Adrenal gland (tissue), 12 donors: ENCODE results near the gene PCLO. TPM values are rescaled to one million over a fixed set of nuclear protein-coding genes. Genes with fewer than 3 reads are reported as not detected.

Experiments used
- DNase-seq, 7 donors: peaks; one replicate each; pipeline ENCODE4 v3.0.0-alpha.2; 2019 to 2020
- H3K27ac ChIP-seq, 5 donors: fragments of 200-600 bp; sonication (generic) in 4 of 5; 1 replicate in 3 of 5; 2 replicates in 2 of 5; pipeline versions ENCODE4 v1.5.1 to v1.8.0; 2016 to 2020; ENCODE audit warnings: mild to moderate bottlenecking in 1 of 5
- H3K27me3 ChIP-seq: fragments of 200-600 bp; 2 replicates; pipeline ENCODE4 v1.8.0; 2021
- H3K36me3 ChIP-seq, 2 donors: fragments of 200-600 bp; replicated peaks in 1 of 2; 1 replicate in 1 of 2; 2 replicates in 1 of 2; pipeline versions ENCODE4 v1.5.1 to v1.8.0; 2018 to 2022
- H3K4me1 ChIP-seq, 2 donors: fragments of 200-600 bp; replicated peaks in 1 of 2; 1 replicate in 1 of 2; 2 replicates in 1 of 2; pipeline versions ENCODE4 v1.5.1 to v1.8.0; 2018 to 2021
- H3K4me3 ChIP-seq, 4 donors: fragments of 200-600 bp; sonication (generic) in 3 of 4; one replicate each; pipeline ENCODE4 v1.5.1; 2016 to 2018
- H3K9me3 ChIP-seq, 3 donors: fragments of 200-600 bp; sonication (generic) in 1 of 3; replicated peaks in 1 of 3; 1 replicate in 2 of 3; 2 replicates in 1 of 3; pipeline versions ENCODE4 v1.5.1 to v1.8.0; 2016 to 2021
- POLR2A ChIP-seq, 2 donors: fragments of 450-650 bp; IDR thresholded peaks; one replicate each; pipeline ENCODE4 v1.6.1; 2017; ENCODE audit warnings: antibody characterized with exemption in 2 of 2, mild to moderate bottlenecking in 2 of 2, moderate library complexity in 1 of 2
- WGBS, 4 donors: extraction: QIAGEN DNeasy Blood & Tissue Kit in 2 of 4; methylation state at CpG; one replicate each; pipeline versions ENCODE4 v1.1.5 to v1.1.7; 2013 to 2017; 5-methylcytosine and 5-hydroxymethylcytosine counted together
- intact Hi-C, 2 donors: fragments of 100-400 bp; cut with DNase I; formaldehyde crosslinking; loops; one replicate each; pipeline versions ENCODE4 v1.14.1 to v1.15.0; 2022 to 2023
- polyA plus RNA-seq, 3 donors: library from polyadenylated mRNA; stranded (reverse); fragments of 200-250 nt in 2 of 3; fragments of 350-450 nt in 1 of 3; fragmentation: Illumina TruSeq in 1 of 3; extraction: RNeasy Lipid Tissue Mini Kit (QIAGEN cat#74804) in 1 of 3; gene quantifications; one replicate each; pipeline ENCODE4 v1.2.3, GENCODE V29; 2013 to 2014
- total RNA-seq, 9 donors: library from RNA; depleted of rRNA in 4 of 9; stranded (reverse); fragments of >200 nt in 4 of 9; fragments of 120-200 nt in 1 of 9; fragmentation: NEBNext Ultra II Directional in 1 of 9; extraction: Animal tissue kit (Norgen Biotek cat#: 25700) in 1 of 9; gene quantifications; one replicate each; pipeline versions ENCODE4 v1.1.0 to v1.2.4, GENCODE V29; 2013 to 2023
- TF ChIP-seq, protein P1 (sequence below), 6 experiments: fragments of 450-650 bp in 4 of 6; fragments of 200-600 bp in 2 of 6; sonication (generic) in 1 of 6; IDR thresholded peaks; 1 replicate in 5 of 6; 2 replicates in 1 of 6; pipeline versions ENCODE4 v1.5.1 to v1.8.0; 2016 to 2021; ENCODE audit warnings: antibody characterized with exemption in 6 of 6, mild to moderate bottlenecking in 2 of 6, moderate library complexity in 1 of 6
- donor health status: healthy with polysubstance abuse.
- donor health status: Bipolar disorder and iron deficiency.
- donor health status: DM: yes; HTN: yes; CAD: no.
- donor health status: DM: no; HTN: no; CAD: no.
- donor health status: DM: no; HTN: no; CAD: no.
- donor health status: DM: yes; HTN: yes; CAD: no.

PCLO gene
- total and polyA plus RNA-seq, 12 donors: 1.8 to 17.1 (median 9.6) TPM

DNA sequence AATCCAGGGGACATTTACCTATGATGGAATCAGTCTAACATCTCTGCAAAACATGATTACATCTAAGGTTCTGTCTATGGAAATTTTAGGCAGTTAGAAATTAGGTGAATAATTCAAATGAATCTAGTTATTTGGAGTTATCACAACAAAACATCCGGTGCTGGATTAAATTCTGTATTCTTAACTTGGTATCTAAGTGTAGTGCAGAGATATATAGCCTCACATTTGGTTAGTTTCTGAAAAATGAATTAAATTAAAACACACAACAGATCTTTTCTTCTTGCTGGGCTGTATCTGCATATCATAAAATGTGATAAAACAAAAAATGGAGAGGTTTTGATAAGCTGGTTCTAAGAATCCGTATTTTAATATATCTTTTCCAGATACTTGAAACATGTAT, 354.1 kb downstream of the PCLO start:
- Histone ChIP-seq H3K27me3 (no peaks in the 10 kb centered on the region), H3K27ac (no peak overlapping the region), H3K9me3 (peaks cover 0 to 2% (median 0%) of the 10 kb centered on the region in 3 donors), H3K4me1 (no peaks in the 10 kb centered on the region), H3K4me3 (no peak overlapping the region), H3K36me3 (no peaks in the 10 kb centered on the region)
- intact Hi-C loops: no loop called here
- TF ChIP-seq, protein P1, sequence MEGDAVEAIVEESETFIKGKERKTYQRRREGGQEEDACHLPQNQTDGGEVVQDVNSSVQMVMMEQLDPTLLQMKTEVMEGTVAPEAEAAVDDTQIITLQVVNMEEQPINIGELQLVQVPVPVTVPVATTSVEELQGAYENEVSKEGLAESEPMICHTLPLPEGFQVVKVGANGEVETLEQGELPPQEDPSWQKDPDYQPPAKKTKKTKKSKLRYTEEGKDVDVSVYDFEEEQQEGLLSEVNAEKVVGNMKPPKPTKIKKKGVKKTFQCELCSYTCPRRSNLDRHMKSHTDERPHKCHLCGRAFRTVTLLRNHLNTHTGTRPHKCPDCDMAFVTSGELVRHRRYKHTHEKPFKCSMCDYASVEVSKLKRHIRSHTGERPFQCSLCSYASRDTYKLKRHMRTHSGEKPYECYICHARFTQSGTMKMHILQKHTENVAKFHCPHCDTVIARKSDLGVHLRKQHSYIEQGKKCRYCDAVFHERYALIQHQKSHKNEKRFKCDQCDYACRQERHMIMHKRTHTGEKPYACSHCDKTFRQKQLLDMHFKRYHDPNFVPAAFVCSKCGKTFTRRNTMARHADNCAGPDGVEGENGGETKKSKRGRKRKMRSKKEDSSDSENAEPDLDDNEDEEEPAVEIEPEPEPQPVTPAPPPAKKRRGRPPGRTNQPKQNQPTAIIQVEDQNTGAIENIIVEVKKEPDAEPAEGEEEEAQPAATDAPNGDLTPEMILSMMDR (IDR thresholded peaks at IDR 0.05): no peak
- TF ChIP-seq POLR2A (IDR thresholded peaks at IDR 0.05): no peak
- 65 to 83% (median 68%) methylated on average over 2 of the region's 2 CpGs for WGBS, 4 donors
- no peak for DNase-seq

DNA sequence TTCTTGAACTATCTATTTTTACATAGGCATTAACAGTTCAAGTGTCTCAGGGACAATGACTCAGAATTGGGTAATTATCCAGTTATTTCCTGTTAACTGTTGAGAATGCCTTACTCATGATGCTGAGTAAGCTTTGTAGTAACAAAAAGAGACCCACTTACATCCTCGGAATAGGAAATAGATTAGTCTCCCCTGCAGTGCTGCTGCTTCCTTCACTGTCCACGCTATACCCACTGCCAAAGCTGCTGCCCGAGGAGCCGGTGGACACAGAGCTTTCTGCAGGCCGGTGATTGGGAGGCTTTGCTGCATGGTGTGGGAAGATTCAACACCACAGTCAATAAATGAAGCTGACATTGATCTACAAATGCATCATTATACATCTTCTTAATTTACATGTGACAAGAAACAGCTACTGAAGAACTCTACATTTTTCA, 357.1 kb downstream of the PCLO start:
- no peaks in the 10 kb centered on the region for H3K27me3 ChIP-seq
- H3K27ac ChIP-seq: no peak overlapping the region
- no peak overlapping the region for H3K4me3 ChIP-seq
- TF ChIP-seq, protein P1 (IDR thresholded peaks at IDR 0.05): no peak
- no peak for TF ChIP-seq POLR2A (IDR thresholded peaks at IDR 0.05)
- intact Hi-C loops: no loop called here
- WGBS, 4 donors: 45 to 63% (median 50%) methylated on average over 5 of the region's 5 CpGs
- H3K4me1 ChIP-seq: no peaks in the 10 kb centered on the region
- no peak for DNase-seq
- no peaks in the 10 kb centered on the region for H3K36me3 ChIP-seq
- no peaks in the 10 kb centered on the region for H3K9me3 ChIP-seq

GRCh38 chr7:82803411-82803810, 359.3 kb downstream of the PCLO start:
- no peaks in the 10 kb centered on the region for H3K4me1 ChIP-seq
- 69 to 75% (median 71%) methylated on average over 2 of the region's 2 CpGs for WGBS, 4 donors
- H3K36me3 ChIP-seq: no peaks in the 10 kb centered on the region
- H3K27me3 ChIP-seq: no peaks in the 10 kb centered on the region
- intact Hi-C loops: no loop called here
- no peaks in the 10 kb centered on the region for H3K9me3 ChIP-seq
- no peak for DNase-seq
- H3K27ac ChIP-seq: no peak overlapping the region
- TF ChIP-seq POLR2A (IDR thresholded peaks at IDR 0.05): no peak
- TF ChIP-seq, protein P1 (IDR thresholded peaks at IDR 0.05): no peak
- no peak overlapping the region for H3K4me3 ChIP-seq

- Histone ChIP-seq H3K36me3 (no peaks in the 10 kb centered on the region), H3K9me3 (no peaks in the 10 kb centered on the region), H3K27ac (no peak overlapping the region), H3K4me3 (no peak overlapping the region), H3K27me3 (no peaks in the 10 kb centered on the region), H3K4me1 (no peaks in the 10 kb centered on the region)
- TF ChIP-seq POLR2A (IDR thresholded peaks at IDR 0.05): no peak
- TF ChIP-seq, protein P1 (IDR thresholded peaks at IDR 0.05): no peak
- 38 to 43% (median 43%) methylated on average over 5 of the region's 5 CpGs for WGBS, 4 donors
- intact Hi-C loops: no loop called here
- DNase-seq: no peak
Measured at GRCh38 chr7:82789883-82790609, 372.6 kb downstream of the PCLO start.
